Vagina (tissue), 2 donors: ENCODE results near the gene C9orf43. TPM values are rescaled to one million over a fixed set of nuclear protein-coding genes. Genes with fewer than 3 reads are reported as not detected.

ENCODE experiments used
- DNase-seq, 2 donors: peaks; one replicate each; pipeline ENCODE4 v3.0.0-alpha.2; 2017; ENCODE audit errors: extremely low spot score in 2 of 2
- H3K27ac ChIP-seq: fragments of 200-600 bp; sonication (generic); one replicate; pipeline ENCODE4 v1.5.1; 2019
- H3K27me3 ChIP-seq: fragments of 200-600 bp; sonication (generic); one replicate; pipeline ENCODE4 v1.5.1; 2019
- H3K36me3 ChIP-seq, 2 donors: fragments of 200-600 bp; sonication (generic); one replicate each; pipeline ENCODE4 v1.5.1; 2017 to 2019
- H3K4me1 ChIP-seq: fragments of 200-600 bp; sonication (generic); one replicate; pipeline ENCODE4 v1.5.1; 2019
- H3K4me3 ChIP-seq, 2 donors: fragments of 200-600 bp; sonication (generic); 1 replicate in 1 of 2; 2 replicates in 1 of 2; pipeline ENCODE4 v1.5.1; 2016 to 2019
- H3K9me3 ChIP-seq: fragments of 200-600 bp; sonication (generic); one replicate; pipeline ENCODE4 v1.5.1; 2019
- POLR2A ChIP-seq, 2 donors: fragments of 450-650 bp; IDR thresholded peaks; one replicate each; pipeline ENCODE4 v1.6.1; 2017; ENCODE audit warnings: antibody characterized with exemption in 2 of 2, mild to moderate bottlenecking in 2 of 2, moderate library complexity in 2 of 2
- POLR2AphosphoS5 ChIP-seq, 2 donors: sonication (generic); formaldehyde crosslinking; IDR thresholded peaks; one replicate each; pipeline ENCODE4 v1.9.0; 2017; ENCODE audit warnings: antibody characterized with exemption in 2 of 2, mild to moderate bottlenecking in 2 of 2, low read depth in 1 of 2; ENCODE audit not compliant: insufficient read depth in 1 of 2
- intact Hi-C: fragments of 100-400 bp; cut with DNase I; formaldehyde crosslinking; loops from one replicate; pipeline ENCODE4 v1.15.1; 2023
- total RNA-seq: library from RNA; depleted of rRNA; stranded (reverse); fragments of >200 nt; gene quantifications from one replicate; pipeline ENCODE4 v1.2.3, GENCODE V29; 2016
- TF ChIP-seq, protein P1 (sequence below), 3 experiments: fragments of 450-650 bp in 2 of 3; fragments of 200-600 bp in 1 of 3; sonication (generic) in 1 of 3; IDR thresholded peaks; one replicate each; pipeline ENCODE4 v1.5.1; 2017 to 2019; ENCODE audit warnings: antibody characterized with exemption in 3 of 3, mild to moderate bottlenecking in 2 of 3, moderate library complexity in 2 of 3

C9orf43 gene
- total RNA-seq, 1 donor from 2014 or later, result not detected

DNA sequence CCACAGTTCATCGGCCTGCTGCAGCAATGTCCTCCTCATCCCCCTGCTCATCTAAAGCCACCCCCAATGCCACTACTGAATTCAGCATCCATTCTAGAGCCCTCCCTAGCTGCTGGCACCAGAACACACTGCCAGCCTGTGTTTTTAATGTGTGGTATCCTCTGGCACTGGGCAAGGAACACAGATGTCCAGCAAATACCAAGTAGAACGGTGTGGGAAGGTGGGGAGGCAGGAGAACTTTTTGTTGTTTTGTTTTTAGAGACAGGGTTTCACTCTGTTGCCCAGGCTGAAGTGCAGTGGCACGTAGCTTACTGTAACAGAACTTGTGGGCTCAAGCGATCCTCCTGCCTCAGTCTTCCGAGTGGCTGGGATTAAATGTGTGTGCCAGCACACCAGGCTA lies 38.5 kb upstream of the C9orf43 start:
- H3K27ac ChIP-seq, result no peak overlapping the region
- H3K36me3 ChIP-seq, result peaks cover 0 to 17% of the 10 kb centered on the region in 2 donors
- DNase-seq, result no peak
- no peak overlapping the region for H3K4me3 ChIP-seq
- intact Hi-C loops, result no loop called here
- no peaks in the 10 kb centered on the region for H3K27me3 ChIP-seq
- H3K4me1 ChIP-seq, result peaks cover 16% of the 10 kb centered on the region
- no peaks in the 10 kb centered on the region for H3K9me3 ChIP-seq
- TF ChIP-seq POLR2AphosphoS5 (IDR thresholded peaks at IDR 0.05; ENCODE audit: insufficient read depth in 1 of 2, low read depth in 1 of 2) (no peak), POLR2A (IDR thresholded peaks at IDR 0.05) (no peak)
- TF ChIP-seq, protein P1, sequence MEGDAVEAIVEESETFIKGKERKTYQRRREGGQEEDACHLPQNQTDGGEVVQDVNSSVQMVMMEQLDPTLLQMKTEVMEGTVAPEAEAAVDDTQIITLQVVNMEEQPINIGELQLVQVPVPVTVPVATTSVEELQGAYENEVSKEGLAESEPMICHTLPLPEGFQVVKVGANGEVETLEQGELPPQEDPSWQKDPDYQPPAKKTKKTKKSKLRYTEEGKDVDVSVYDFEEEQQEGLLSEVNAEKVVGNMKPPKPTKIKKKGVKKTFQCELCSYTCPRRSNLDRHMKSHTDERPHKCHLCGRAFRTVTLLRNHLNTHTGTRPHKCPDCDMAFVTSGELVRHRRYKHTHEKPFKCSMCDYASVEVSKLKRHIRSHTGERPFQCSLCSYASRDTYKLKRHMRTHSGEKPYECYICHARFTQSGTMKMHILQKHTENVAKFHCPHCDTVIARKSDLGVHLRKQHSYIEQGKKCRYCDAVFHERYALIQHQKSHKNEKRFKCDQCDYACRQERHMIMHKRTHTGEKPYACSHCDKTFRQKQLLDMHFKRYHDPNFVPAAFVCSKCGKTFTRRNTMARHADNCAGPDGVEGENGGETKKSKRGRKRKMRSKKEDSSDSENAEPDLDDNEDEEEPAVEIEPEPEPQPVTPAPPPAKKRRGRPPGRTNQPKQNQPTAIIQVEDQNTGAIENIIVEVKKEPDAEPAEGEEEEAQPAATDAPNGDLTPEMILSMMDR (IDR thresholded peaks at IDR 0.05), result no peak

DNA sequence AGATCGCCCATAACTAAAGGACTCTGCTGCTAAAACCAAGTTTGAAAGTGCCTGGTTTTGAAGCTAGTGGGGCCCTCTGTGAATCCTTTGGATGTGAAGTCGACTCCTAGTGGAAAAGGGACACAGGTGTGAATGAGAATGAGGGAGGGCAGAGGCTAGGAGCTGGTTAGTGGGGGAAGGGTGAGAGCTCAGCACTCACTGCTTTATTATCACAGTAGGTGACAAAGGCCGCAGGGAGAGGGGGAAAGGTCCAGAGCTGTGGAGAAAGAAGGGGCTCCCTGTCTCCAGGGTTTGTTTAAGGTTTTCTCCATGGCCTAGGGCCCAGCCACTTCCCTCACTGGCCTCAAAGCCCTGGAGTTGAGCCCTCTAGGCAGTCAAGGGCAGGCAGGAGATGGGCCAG lies 37.3 kb upstream of the C9orf43 start:
- Histone ChIP-seq H3K4me1 (peaks cover 16% of the 10 kb centered on the region), H3K36me3 (peaks cover 0 to 17% of the 10 kb centered on the region in 2 donors), H3K27me3 (no peaks in the 10 kb centered on the region), H3K9me3 (no peaks in the 10 kb centered on the region), H3K4me3 (no peak overlapping the region), H3K27ac (no peak overlapping the region)
- intact Hi-C loops, result no loop called here
- TF ChIP-seq POLR2A (IDR thresholded peaks at IDR 0.05) (no peak), POLR2AphosphoS5 (IDR thresholded peaks at IDR 0.05; ENCODE audit: insufficient read depth in 1 of 2, low read depth in 1 of 2) (no peak)
- TF ChIP-seq, protein P1 (IDR thresholded peaks at IDR 0.05), result no peak
- no peak for DNase-seq

DNA sequence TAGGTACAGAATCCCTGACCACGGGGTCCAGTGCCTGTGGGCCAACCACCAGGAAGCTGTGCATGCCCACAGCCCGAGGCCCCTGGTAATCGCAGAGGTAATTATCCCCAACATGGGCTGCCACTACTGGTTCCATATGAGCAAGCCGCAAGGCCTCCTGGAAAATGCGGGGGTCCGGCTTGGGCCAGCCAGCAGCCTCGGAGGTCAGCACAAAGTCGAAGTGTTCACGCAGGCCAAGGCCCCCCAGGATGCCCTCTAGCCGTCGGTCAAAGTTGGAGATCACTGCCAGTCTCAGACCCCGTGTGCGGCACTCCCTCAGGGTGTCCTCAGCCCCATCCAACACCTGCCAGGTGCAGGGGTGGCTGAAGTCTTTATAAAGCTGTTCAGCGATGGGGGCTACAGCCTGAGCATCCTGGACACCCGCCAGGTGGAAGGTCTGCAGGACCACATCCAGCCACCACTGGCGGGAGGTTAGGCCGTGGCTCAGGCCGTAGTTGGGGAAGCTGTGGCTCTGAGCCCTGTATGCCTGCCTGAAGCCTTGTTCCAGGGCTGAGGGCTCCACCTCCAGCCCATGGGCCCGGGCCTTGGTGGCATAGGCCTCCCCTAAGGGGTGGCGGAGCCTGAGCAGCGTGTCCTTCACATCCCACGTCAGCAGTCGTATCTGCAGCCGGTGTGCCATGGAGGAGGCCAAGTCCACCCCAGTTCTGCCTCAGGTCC lies 36.7 kb upstream of the C9orf43 start:
- no peak for TF ChIP-seq POLR2AphosphoS5 (IDR thresholded peaks at IDR 0.05; ENCODE audit: insufficient read depth in 1 of 2, low read depth in 1 of 2)
- TF ChIP-seq, protein P1 (IDR thresholded peaks at IDR 0.05), result no peak
- TF ChIP-seq POLR2A (IDR thresholded peaks at IDR 0.05), result no peak
- Histone ChIP-seq H3K27ac (no peak overlapping the region), H3K27me3 (no peaks in the 10 kb centered on the region), H3K9me3 (no peaks in the 10 kb centered on the region), H3K4me1 (peaks cover 16% of the 10 kb centered on the region), H3K4me3 (no peak overlapping the region), H3K36me3 (peaks cover 0 to 17% of the 10 kb centered on the region in 2 donors)
- intact Hi-C loops, result no loop called here
- DNase-seq, result no peak

DNA sequence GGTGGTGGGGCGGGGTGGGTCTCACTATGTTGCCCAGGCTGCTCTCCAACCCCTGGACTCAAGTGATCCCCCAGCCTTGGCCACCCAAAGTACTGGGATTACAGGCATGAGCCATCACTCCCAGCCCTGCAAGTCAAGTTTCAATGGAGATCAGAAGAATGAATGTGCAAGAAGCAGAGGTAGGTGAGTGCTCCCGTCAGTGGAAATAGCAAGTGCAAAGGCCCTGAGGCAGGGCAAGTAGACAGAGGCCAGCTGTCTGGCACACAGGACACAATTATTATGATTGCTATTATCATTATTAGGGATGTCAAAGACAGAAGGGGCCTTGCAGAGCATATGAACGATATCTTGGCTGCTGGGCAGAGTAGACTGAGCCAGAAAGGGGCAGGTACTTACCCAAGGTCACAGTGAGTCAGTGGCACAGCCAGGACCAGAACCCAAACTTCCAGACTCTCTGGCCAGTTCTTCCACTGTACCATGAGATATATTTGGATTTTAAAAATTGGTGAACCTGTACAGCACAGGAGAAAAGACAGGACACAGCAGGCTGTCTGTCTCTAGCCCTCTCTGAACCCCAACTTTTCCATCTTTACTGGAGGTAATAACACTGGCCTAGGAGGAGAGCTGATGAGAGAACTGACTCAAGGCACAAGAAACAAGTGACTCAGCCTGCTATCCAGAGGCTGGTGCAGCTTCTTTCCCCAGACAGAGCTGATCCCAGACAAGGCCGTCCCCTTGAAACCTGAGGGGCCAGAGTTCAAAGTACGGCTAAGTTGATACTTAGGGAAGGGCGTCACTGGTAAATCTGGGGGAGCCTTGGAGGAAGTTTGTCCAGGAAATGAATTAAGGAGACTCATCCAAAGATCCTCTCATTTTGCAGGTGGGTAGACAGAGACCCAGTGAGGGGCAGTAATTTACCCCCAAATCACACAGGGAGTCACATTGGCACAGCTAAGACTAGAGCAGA lies 35.2 kb upstream of the C9orf43 start:
- Histone ChIP-seq H3K4me1 (peaks cover 16% of the 10 kb centered on the region), H3K36me3 (peaks cover 0 to 17% of the 10 kb centered on the region in 2 donors), H3K27ac (no peak overlapping the region), H3K27me3 (no peaks in the 10 kb centered on the region), H3K9me3 (no peaks in the 10 kb centered on the region), H3K4me3 (peak overlapping the region in 1 of 2 donors; percentile 89)
- DNase-seq, result no peak
- intact Hi-C loops, result no loop called here
- TF ChIP-seq POLR2A (IDR thresholded peaks at IDR 0.05) (no peak), POLR2AphosphoS5 (IDR thresholded peaks at IDR 0.05; ENCODE audit: insufficient read depth in 1 of 2, low read depth in 1 of 2) (no peak)
- TF ChIP-seq, protein P1 (IDR thresholded peaks at IDR 0.05), result no peak
